GM12878 (cell line): ENCODE data around the gene MRPL38. TPM values are rescaled to one million over a fixed set of nuclear protein-coding genes. Genes with fewer than 3 reads are reported as not detected.

ENCODE experiments used
- ATF7 ChIP-seq: fragments of 450-650 bp; IDR thresholded peaks from 2 replicates; pipeline ENCODE4 v1.6.1; 2016; ENCODE audit warnings: low read depth, mild to moderate bottlenecking
- BMI1 ChIP-seq: fragments of 450-650 bp; IDR thresholded peaks from 2 replicates; pipeline ENCODE4 v1.6.1; 2016; ENCODE audit warnings: mild to moderate bottlenecking, moderate library complexity, borderline replicate concordance
- CHD1 ChIP-seq: IDR thresholded peaks from 2 replicates; pipeline ENCODE4 v1.6.1; 2012; ENCODE audit warnings: low read depth, low read length, improper control_type of control experiment
- CREM ChIP-seq: IDR thresholded peaks from 2 replicates; pipeline ENCODE4 v1.6.1; 2014; ENCODE audit warnings: antibody characterized with exemption, low read depth
- EGR1 ChIP-seq, 2 experiments: IDR thresholded peaks; 1 replicate in 1 of 2; 2 replicates in 1 of 2; pipeline ENCODE4 v1.6.1; 2011 to 2012; ENCODE audit warnings: low read depth in 2 of 2, low read length in 2 of 2, borderline replicate concordance in 1 of 2, mild to moderate bottlenecking in 1 of 2, moderate library complexity in 1 of 2
- GATAD2B ChIP-seq: fragments of 450-650 bp; conservative IDR thresholded peaks from 2 replicates; pipeline ENCODE4 v1.6.1; 2017; ENCODE audit warnings: low read depth, mild to moderate bottlenecking, moderate library complexity
- HDGF ChIP-seq: fragments of 450-650 bp; IDR thresholded peaks from 2 replicates; pipeline ENCODE4 v1.6.1; 2016; ENCODE audit warnings: antibody characterized with exemption
- KLF5 ChIP-seq: fragments of 450-650 bp; IDR thresholded peaks from 2 replicates; pipeline ENCODE4 v1.6.1; 2014; ENCODE audit warnings: mild to moderate bottlenecking; ENCODE audit not compliant: partially characterized antibody
- MEF2B ChIP-seq: fragments of 450-650 bp; IDR thresholded peaks from 2 replicates; pipeline ENCODE4 v1.6.1; 2018; ENCODE audit warnings: mild to moderate bottlenecking, moderate library complexity; ENCODE audit not compliant: partially characterized antibody, poor library complexity, severe bottlenecking
- NBN ChIP-seq: fragments of 450-650 bp; IDR thresholded peaks from 2 replicates; pipeline ENCODE4 v1.6.1; 2016
- PAX8 ChIP-seq: fragments of 450-650 bp; IDR thresholded peaks from 2 replicates; pipeline ENCODE4 v1.6.1; 2017; ENCODE audit warnings: mild to moderate bottlenecking, moderate library complexity
- RELA ChIP-seq: fragments of 450-650 bp; IDR thresholded peaks from 2 replicates; pipeline ENCODE4 v1.8.0; 2014; ENCODE audit warnings: borderline replicate concordance; ENCODE audit not compliant: partially characterized antibody
- TCF12 ChIP-seq: IDR thresholded peaks from 2 replicates; pipeline ENCODE4 v1.6.1; 2011; ENCODE audit warnings: low read depth, mild to moderate bottlenecking, low read length
- ZBED1 ChIP-seq: IDR thresholded peaks from 2 replicates; pipeline ENCODE4 v1.6.1; 2016; ENCODE audit warnings: borderline replicate concordance
- polyA plus RNA-seq, 11 experiments: library from polyadenylated mRNA; depleted of rRNA in 4 of 11; unstranded in 6 of 11; stranded (reverse) in 5 of 11; fragments of >200 nt; fragmentation: Nextera tagmentation in 4 of 11; fragmentation: Illumina TruSeq in 1 of 11; extraction: Ambion mirVana in 4 of 11; extraction: Trizol in 1 of 11; gene quantifications; 1 replicate in 1 of 11; 2 replicates in 10 of 11; pipeline versions ENCODE4 v1.2.1 to v1.2.3, GENCODE V29; 2011 to 2016; ENCODE audit warnings: inconsistent platforms in 2 of 11, missing spikeins in 2 of 11, low read depth in 1 of 11
- total RNA-seq, 4 experiments: library from RNA; depleted of rRNA in 3 of 4; stranded (reverse); fragments of >200 nt in 3 of 4; fragmentation: Illumina TruSeq in 1 of 4; extraction: Trizol in 1 of 4; gene quantifications; 2 replicates each; pipeline versions ENCODE4 v1.2.1 to v1.2.3, GENCODE V29; 2013 to 2021
- TF ChIP-seq, protein P1 (sequence below): fragments of 450-650 bp; IDR thresholded peaks from 2 replicates; pipeline ENCODE4 v1.6.1; 2017; ENCODE audit warnings: borderline replicate concordance
- TF ChIP-seq, protein P2 (sequence below): fragments of 450-650 bp; IDR thresholded peaks from 2 replicates; pipeline ENCODE4 v1.6.1; 2016; ENCODE audit warnings: mild to moderate bottlenecking, moderate library complexity, borderline replicate concordance
- TF ChIP-seq, protein P3 (sequence below): IDR thresholded peaks from 2 replicates; pipeline ENCODE4 v1.6.1; 2011; ENCODE audit warnings: low read depth, low read length, improper control_type of control experiment, borderline replicate concordance
- TF ChIP-seq, protein P4 (sequence below): fragments of 450-650 bp; formaldehyde crosslinking; IDR thresholded peaks from 2 replicates; pipeline ENCODE4 v1.5.0; 2022; ENCODE audit warnings: mild to moderate bottlenecking, missing genetic modification characterization
- TF ChIP-seq, protein P5 (sequence below): IDR thresholded peaks from 2 replicates; pipeline ENCODE4 v1.6.1; 2011; ENCODE audit warnings: borderline replicate concordance, low read depth, mild to moderate bottlenecking, moderate library complexity, mixed read lengths, low read length; ENCODE audit not compliant: insufficient read depth; ENCODE audit errors: extremely low read length

The MRPL38 gene
- total and polyA plus RNA-seq, 10 of the 15 experiments (the other 5 are each of a cell fraction or from before 2014, with no cell fraction given): 6.6 to 205 (median 53.1) TPM

DNA sequence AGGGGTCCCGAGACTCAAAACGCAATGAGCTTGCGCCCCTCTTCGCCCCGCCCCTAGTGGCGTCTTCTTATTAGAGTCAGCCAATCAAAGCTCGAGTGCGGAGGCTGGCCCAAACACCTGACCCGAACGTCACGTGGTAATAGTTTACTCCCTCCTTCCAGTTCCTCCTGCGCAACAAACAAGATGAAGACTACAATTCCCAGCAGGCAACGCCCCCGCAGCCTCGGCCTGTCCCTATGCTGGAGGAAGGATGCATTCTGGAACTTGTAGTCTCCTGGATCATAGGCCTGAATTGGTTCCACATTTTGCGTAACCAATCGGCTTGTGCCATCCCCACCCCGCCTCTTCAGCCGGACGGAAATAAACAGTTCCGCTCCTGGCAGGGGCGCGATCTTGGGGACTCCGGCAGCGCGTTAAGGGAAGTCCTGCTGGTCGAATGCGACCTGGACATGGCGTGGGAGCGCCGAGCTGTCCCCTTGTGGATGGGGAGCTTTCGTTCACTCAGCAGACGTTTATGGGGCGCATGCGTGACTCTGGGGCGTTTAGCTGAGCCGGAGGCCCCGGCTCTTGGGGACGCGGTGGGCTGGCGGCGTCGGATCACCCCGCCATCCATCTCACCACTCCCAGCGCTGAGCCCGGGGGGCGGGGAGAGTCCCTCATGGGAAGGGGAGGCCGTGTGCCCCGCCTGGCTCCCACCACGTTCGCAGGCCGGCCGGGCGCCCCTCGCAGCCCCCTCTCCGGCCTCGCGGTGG lies 49.2 kb downstream of the MRPL38 start, which contains the start of gene WBP2 (continued):
- TF ChIP-seq EGR1 (IDR thresholded peaks at IDR 0.05; ENCODE audit: borderline replicate concordance in 1 of 2, low read depth in 2 of 2, low read length in 2 of 2): peak; percentile 82 to 100
- TF ChIP-seq, protein P1, sequence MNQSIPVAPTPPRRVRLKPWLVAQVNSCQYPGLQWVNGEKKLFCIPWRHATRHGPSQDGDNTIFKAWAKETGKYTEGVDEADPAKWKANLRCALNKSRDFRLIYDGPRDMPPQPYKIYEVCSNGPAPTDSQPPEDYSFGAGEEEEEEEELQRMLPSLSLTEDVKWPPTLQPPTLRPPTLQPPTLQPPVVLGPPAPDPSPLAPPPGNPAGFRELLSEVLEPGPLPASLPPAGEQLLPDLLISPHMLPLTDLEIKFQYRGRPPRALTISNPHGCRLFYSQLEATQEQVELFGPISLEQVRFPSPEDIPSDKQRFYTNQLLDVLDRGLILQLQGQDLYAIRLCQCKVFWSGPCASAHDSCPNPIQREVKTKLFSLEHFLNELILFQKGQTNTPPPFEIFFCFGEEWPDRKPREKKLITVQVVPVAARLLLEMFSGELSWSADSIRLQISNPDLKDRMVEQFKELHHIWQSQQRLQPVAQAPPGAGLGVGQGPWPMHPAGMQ: no peak
- TF ChIP-seq PAX8: no peak
- peak; percentile 47 for TF ChIP-seq MEF2B
- TF ChIP-seq RELA: peak; percentile 55
- peak; percentile 75; the same call in 1 of the 2 replicates for TF ChIP-seq HDGF
- TF ChIP-seq NBN: peak; percentile 77
- TF ChIP-seq CREM: peak; percentile 92
- TF ChIP-seq KLF5: peak; percentile 69
- TF ChIP-seq, protein P2, sequence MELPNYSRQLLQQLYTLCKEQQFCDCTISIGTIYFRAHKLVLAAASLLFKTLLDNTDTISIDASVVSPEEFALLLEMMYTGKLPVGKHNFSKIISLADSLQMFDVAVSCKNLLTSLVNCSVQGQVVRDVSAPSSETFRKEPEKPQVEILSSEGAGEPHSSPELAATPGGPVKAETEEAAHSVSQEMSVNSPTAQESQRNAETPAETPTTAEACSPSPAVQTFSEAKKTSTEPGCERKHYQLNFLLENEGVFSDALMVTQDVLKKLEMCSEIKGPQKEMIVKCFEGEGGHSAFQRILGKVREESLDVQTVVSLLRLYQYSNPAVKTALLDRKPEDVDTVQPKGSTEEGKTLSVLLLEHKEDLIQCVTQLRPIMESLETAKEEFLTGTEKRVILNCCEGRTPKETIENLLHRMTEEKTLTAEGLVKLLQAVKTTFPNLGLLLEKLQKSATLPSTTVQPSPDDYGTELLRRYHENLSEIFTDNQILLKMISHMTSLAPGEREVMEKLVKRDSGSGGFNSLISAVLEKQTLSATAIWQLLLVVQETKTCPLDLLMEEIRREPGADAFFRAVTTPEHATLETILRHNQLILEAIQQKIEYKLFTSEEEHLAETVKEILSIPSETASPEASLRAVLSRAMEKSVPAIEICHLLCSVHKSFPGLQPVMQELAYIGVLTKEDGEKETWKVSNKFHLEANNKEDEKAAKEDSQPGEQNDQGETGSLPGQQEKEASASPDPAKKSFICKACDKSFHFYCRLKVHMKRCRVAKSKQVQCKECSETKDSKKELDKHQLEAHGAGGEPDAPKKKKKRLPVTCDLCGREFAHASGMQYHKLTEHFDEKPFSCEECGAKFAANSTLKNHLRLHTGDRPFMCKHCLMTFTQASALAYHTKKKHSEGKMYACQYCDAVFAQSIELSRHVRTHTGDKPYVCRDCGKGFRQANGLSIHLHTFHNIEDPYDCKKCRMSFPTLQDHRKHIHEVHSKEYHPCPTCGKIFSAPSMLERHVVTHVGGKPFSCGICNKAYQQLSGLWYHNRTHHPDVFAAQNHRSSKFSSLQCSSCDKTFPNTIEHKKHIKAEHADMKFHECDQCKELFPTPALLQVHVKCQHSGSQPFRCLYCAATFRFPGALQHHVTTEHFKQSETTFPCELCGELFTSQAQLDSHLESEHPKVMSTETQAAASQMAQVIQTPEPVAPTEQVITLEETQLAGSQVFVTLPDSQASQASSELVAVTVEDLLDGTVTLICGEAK: peak; percentile 83; the same call in 1 of the 2 replicates
- peak; percentile 60; the same call in 1 of the 2 replicates for TF ChIP-seq ATF7
- no peak for TF ChIP-seq CHD1
- TF ChIP-seq, protein P3, sequence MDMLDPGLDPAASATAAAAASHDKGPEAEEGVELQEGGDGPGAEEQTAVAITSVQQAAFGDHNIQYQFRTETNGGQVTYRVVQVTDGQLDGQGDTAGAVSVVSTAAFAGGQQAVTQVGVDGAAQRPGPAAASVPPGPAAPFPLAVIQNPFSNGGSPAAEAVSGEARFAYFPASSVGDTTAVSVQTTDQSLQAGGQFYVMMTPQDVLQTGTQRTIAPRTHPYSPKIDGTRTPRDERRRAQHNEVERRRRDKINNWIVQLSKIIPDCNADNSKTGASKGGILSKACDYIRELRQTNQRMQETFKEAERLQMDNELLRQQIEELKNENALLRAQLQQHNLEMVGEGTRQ: peak; percentile 95
- TF ChIP-seq GATAD2B: peak; percentile 89
- no peak for TF ChIP-seq ZBED1
- TF ChIP-seq, protein P4, sequence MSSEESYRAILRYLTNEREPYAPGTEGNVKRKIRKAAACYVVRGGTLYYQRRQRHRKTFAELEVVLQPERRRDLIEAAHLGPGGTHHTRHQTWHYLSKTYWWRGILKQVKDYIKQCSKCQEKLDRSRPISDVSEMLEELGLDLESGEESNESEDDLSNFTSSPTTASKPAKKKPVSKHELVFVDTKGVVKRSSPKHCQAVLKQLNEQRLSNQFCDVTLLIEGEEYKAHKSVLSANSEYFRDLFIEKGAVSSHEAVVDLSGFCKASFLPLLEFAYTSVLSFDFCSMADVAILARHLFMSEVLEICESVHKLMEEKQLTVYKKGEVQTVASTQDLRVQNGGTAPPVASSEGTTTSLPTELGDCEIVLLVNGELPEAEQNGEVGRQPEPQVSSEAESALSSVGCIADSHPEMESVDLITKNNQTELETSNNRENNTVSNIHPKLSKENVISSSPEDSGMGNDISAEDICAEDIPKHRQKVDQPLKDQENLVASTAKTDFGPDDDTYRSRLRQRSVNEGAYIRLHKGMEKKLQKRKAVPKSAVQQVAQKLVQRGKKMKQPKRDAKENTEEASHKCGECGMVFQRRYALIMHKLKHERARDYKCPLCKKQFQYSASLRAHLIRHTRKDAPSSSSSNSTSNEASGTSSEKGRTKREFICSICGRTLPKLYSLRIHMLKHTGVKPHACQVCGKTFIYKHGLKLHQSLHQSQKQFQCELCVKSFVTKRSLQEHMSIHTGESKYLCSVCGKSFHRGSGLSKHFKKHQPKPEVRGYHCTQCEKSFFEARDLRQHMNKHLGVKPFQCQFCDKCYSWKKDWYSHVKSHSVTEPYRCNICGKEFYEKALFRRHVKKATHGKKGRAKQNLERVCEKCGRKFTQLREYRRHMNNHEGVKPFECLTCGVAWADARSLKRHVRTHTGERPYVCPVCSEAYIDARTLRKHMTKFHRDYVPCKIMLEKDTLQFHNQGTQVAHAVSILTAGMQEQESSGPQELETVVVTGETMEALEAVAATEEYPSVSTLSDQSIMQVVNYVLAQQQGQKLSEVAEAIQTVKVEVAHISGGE: no peak
- TF ChIP-seq BMI1: no peak
- peak; percentile 43; the same call in 1 of the 2 replicates for TF ChIP-seq TCF12
- TF ChIP-seq, protein P5, sequence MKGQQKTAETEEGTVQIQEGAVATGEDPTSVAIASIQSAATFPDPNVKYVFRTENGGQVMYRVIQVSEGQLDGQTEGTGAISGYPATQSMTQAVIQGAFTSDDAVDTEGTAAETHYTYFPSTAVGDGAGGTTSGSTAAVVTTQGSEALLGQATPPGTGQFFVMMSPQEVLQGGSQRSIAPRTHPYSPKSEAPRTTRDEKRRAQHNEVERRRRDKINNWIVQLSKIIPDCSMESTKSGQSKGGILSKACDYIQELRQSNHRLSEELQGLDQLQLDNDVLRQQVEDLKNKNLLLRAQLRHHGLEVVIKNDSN: peak; percentile 86
